GM18858 (cell line): ENCODE results near the gene PLAC8.
A peak's percentile ranks its signal among the peaks of the same experiment; 100 is the strongest.
"Not testable (repeated sequence)": the region's sequence is repeated elsewhere in the genome, so short reads cannot be mapped to it uniquely, and the experiment has no call there.

Source experiments
- ATAC-seq: cut with Tn5 transposase; IDR thresholded peaks from one replicate; pipeline ENCODE4 v1.9.1; 2021; ENCODE audit not compliant: unreplicated experiment

The PLAC8 gene

GRCh38 chr4:83114576-83114975, at the start of gene PLAC8:
PLAC8 (minus strand) TSS chr4:83114729; CDS start chr4:83107921, 6,808 bp downstream.
- ATAC-seq = peak; percentile 43

- ATAC-seq = no peak
Measured at GRCh38 chr4:83153417-83153816, 38.9 kb upstream of the PLAC8 start.

GRCh38 chr4:83152746-83153145, 38.2 kb upstream of the PLAC8 start:
- ATAC-seq = no peak

GRCh38 chr4:83151651-83152050, 37.1 kb upstream of the PLAC8 start:
- ATAC-seq = no peak

- no peak for ATAC-seq
Measured at GRCh38 chr4:83150653-83151330, 36.3 kb upstream of the PLAC8 start.

GRCh38 chr4:83149865-83150652, 35.5 kb upstream of the PLAC8 start:
- ATAC-seq = no peak

- no peak for ATAC-seq
Measured at GRCh38 chr4:83146841-83147240, 32.3 kb upstream of the PLAC8 start.

GRCh38 chr4:83145776-83146175, 31.2 kb upstream of the PLAC8 start:
- not testable (repeated sequence) for ATAC-seq

GRCh38 chr4:83139514-83140156, 25.1 kb upstream of the PLAC8 start:
- ATAC-seq = no peak

GRCh38 chr4:83138946-83139345, 24.4 kb upstream of the PLAC8 start:
- no peak for ATAC-seq

- ATAC-seq = no peak
Measured at GRCh38 chr4:83132065-83132464, 17.5 kb upstream of the PLAC8 start.

GRCh38 chr4:83129264-83129663, 14.7 kb upstream of the PLAC8 start:
- no peak for ATAC-seq

GRCh38 chr4:83128240-83128929, 13.9 kb upstream of the PLAC8 start:
- no peak for ATAC-seq

- no peak for ATAC-seq
Measured at GRCh38 chr4:83125738-83126141, 11.2 kb upstream of the PLAC8 start.

GRCh38 chr4:83124111-83124780, 9.7 kb upstream of the PLAC8 start:
- ATAC-seq = peak; percentile 57

GRCh38 chr4:83121246-83121645, 6.7 kb upstream of the PLAC8 start:
- no peak for ATAC-seq

GRCh38 chr4:83118869-83119268, 4.3 kb upstream of the PLAC8 start:
- ATAC-seq = no peak

GRCh38 chr4:83115656-83116285, 1.2 kb upstream of the PLAC8 start:
- ATAC-seq = no peak

GRCh38 chr4:83115000-83115399, 471 bp upstream of the PLAC8 start:
- ATAC-seq = no peak

GRCh38 chr4:83113429-83113786, 1.1 kb downstream of the PLAC8 start:
- no peak for ATAC-seq
